IPS-20b (cell line): ENCODE results near the gene ARHGEF19.
"Not testable (repeated sequence)": the region's sequence is repeated elsewhere in the genome, so short reads cannot be mapped to it uniquely, and the experiment has no call there.

Experiments
- H3K27ac ChIP-seq: one replicate; pipeline ENCODE4 v1.5.1; 2013; ENCODE audit warnings: low read length
- H3K27me3 ChIP-seq: 2 replicates; pipeline ENCODE4 v1.6.1; 2013; ENCODE audit warnings: mild to moderate bottlenecking, low read length, inconsistent platforms; ENCODE audit not compliant: insufficient read depth
- H3K36me3 ChIP-seq: 2 replicates; pipeline ENCODE4 v1.6.1; 2013; ENCODE audit warnings: low read depth, mild to moderate bottlenecking, inconsistent platforms, low read length, moderate library complexity; ENCODE audit not compliant: insufficient read depth
- H3K4me1 ChIP-seq: 2 replicates; pipeline ENCODE4 v1.6.1; 2013; ENCODE audit warnings: mild to moderate bottlenecking, control low read depth, inconsistent platforms, low read length, moderate library complexity; ENCODE audit not compliant: insufficient read depth
- H3K4me3 ChIP-seq: 2 replicates; pipeline ENCODE4 v1.5.1; 2013; ENCODE audit warnings: mild to moderate bottlenecking, low read length, inconsistent platforms
- H3K9ac ChIP-seq: 2 replicates; pipeline ENCODE4 v1.6.1; 2013; ENCODE audit warnings: low read depth, mild to moderate bottlenecking, inconsistent platforms, low read length, moderate library complexity
- H3K9me3 ChIP-seq: 2 replicates; pipeline ENCODE4 v1.6.1; 2013; ENCODE audit warnings: mild to moderate bottlenecking, low read depth, low read length, inconsistent platforms; ENCODE audit not compliant: insufficient read depth

ARHGEF19 gene

DNA sequence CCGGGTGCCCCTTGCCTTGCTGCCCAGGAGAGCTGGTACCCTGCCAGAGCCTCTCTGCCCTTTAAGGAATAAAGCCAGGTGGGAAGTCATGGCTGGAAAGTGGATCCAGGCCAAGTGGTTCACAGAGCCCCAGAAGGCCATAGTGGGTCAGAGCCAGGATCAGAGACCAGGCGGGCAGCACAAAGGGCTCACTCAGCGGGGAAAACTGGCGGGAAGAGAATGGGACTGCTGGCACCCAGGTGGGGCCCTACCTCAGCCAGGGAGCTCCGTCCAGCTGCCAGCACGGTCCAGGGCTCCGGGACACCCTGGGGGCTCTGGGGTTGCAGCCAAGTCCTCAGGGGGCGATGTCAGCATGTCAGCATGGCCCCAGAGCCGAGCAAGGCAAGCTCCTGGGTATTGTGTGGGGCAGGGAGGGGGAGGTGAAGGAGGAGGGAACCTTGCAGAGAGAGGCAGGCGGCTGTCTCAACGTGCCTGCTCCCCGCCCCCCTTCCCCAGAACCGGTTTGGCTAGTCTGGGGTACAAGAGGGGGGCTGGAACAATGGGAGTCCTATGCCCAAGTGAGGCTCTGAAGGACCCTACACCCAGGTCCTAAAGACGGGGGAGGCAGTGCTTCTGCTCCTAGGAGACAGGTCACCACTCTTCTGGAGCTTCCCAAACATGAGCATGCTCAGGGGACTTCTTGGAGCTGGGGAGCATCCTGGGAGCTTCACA, at the start of gene ARHGEF19:
Gene ARHGEF19, minus strand, starts transcription at position 402 of the 711 bp plus-strand sequence. CDS start 3,598 bp downstream, outside the sequence.
- peaks cover 11% of the 10 kb centered on the region for H3K27me3 ChIP-seq
- no peaks in the 10 kb centered on the region for H3K36me3 ChIP-seq
- peak within 1 kb of the TSS; percentile 82 for H3K27ac ChIP-seq
- peak within 1 kb of the TSS; percentile 74 for H3K9ac ChIP-seq
- H3K9me3 ChIP-seq = no peaks in the 10 kb centered on the region
- peak within 1 kb of the TSS; percentile 65 for H3K4me3 ChIP-seq
- peaks cover 17% of the 10 kb centered on the region for H3K4me1 ChIP-seq

DNA sequence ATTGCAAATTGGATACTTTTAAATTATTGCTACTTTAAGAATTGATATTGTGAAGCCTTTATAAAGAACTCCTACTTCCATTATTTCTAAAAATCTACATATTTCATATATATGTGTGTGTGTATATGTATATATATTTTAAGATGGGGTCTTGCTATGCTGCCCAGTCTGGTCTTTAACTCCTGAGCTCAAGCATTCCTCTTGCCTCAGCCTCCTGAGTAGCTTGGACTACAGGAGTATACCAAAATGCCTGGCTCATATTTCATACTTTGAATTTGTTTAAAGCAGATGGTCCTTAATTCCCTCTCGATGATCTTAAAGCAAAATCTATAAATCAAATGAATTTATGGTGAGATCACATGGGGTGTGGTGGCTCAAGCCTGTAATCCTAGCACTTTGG, 49.6 kb upstream of the ARHGEF19 start:
- Histone ChIP-seq H3K27me3 (no peaks in the 10 kb centered on the region), H3K4me3 (no peak overlapping the region), H3K36me3 (no peaks in the 10 kb centered on the region), H3K4me1 (peaks cover 3% of the 10 kb centered on the region; the same call in 1 of the 2 replicates), H3K27ac (no peak overlapping the region), H3K9me3 (no peaks in the 10 kb centered on the region), H3K9ac (no peak overlapping the region)

DNA sequence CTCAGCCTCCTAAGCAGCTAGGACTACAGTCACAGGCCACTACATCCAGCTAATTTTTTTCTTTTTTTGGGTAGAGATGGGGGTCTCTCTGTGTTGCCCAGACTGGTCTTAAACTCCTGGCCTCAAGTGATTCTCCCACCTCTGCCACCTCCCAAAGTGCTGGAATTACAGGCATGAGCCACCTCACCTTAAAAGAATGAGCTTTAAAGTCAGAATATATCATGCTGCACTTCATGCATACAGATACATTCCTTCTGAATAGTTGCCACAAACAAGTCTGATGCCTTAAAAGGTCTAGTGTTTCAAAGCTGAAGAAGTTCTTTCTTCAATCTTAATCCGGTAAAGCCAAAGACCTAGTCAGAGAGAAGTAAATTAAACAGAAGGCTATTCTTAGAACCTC, 48.4 kb upstream of the ARHGEF19 start:
- H3K36me3 ChIP-seq = peaks cover 3% of the 10 kb centered on the region; the same call in 1 of the 2 replicates
- no peaks in the 10 kb centered on the region for H3K9me3 ChIP-seq
- no peaks in the 10 kb centered on the region for H3K27me3 ChIP-seq
- no peak overlapping the region for H3K27ac ChIP-seq
- no peaks in the 10 kb centered on the region for H3K4me1 ChIP-seq
- no peak overlapping the region for H3K9ac ChIP-seq
- H3K4me3 ChIP-seq = no peak overlapping the region

DNA sequence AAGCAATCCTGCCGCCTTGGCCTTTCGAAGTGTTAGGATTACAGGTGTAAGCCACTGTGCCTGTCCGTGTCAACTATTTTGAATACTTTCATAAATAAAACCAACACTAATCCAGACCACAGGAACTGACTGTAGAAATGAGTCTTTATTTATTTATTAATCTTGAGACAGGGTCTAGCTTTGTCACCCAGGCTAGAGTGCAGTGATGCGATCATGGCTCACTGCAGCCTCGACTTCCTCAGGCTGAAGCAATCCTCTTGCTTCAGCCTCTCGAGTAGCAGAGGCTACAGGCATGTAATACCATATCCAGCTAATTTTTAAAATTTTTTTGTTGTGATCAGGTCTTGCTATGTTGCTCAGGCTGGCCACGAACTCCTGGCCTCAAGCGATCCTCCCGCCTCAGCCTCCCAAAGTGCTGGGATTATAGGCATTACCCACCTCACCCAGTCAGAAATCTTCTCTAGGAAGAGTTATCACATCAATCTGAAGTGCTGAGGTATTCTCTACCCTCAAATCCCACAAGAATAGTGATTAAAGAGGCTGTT, 46.2 kb upstream of the ARHGEF19 start:
- peaks cover 23% of the 10 kb centered on the region for H3K36me3 ChIP-seq
- no peaks in the 10 kb centered on the region for H3K4me1 ChIP-seq
- no peak overlapping the region for H3K9ac ChIP-seq
- no peaks in the 10 kb centered on the region for H3K27me3 ChIP-seq
- no peaks in the 10 kb centered on the region for H3K9me3 ChIP-seq
- no peak overlapping the region for H3K27ac ChIP-seq
- H3K4me3 ChIP-seq = no peak overlapping the region

DNA sequence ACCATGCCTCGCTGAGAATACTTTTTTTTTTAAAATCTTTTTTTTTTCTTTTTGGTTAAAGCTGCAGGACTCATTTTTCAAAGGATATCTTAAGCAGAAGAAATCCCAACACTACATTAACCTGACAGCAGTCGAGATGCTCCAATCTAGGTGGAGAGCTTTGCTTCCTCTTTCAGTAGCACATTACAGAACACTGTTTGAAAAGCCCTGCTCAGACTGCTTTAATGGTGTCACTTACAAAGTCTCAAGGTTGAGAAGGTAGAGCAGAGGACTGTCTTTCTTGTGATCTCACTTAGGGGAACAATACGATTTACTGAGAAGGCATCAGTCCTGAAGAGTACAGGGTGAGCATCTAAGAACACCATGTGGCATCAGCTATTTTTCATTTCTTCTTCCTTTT, 45.5 kb upstream of the ARHGEF19 start:
- H3K36me3 ChIP-seq = peaks cover 30% of the 10 kb centered on the region
- H3K4me1 ChIP-seq = no peaks in the 10 kb centered on the region
- no peaks in the 10 kb centered on the region for H3K9me3 ChIP-seq
- no peak overlapping the region for H3K27ac ChIP-seq
- no peak overlapping the region for H3K9ac ChIP-seq
- no peaks in the 10 kb centered on the region for H3K27me3 ChIP-seq
- H3K4me3 ChIP-seq = no peak overlapping the region

DNA sequence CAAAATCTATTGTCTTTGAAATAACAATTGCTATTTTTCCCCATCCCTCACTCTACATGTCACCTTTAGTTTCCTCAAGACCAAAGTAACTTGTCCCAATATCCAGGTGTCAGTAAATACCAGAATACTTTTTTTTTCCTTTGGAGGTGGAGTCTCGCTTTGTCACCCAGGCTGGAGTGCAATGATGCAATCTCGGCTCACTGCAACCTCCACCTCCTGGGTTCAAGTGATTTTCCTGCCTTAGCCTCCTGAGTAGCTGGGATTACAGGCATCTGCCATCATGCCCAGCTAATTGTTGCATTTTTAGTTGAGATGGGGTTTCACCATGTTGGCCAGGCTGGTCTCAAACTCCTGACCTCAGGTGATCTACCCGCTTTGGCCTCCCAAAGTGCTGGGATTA, 45.1 kb upstream of the ARHGEF19 start:
- H3K36me3 ChIP-seq = peaks cover 35% of the 10 kb centered on the region
- H3K27ac ChIP-seq, H3K27me3 ChIP-seq, H3K9ac ChIP-seq, H3K9me3 ChIP-seq, H3K4me1 ChIP-seq, H3K4me3 ChIP-seq: not testable (repeated sequence)

DNA sequence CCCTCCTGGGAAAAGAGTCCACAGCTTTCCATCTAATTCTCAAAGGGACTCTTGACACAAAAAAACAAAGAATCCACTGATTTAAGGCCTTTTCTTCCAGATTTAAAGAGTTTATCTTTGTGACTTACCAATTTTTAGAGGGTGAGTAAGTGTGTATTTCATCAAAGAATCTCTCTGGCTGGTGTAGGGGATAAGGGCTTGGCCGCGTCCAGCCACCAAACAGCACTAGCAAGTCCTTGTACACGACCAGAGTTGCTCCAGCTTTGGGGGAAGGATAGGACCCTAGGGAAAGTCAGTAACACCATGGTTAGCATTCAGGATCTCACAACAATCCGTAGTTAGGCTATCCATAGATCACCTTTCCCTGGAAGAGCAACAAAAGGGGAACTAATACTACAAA, 44.0 kb upstream of the ARHGEF19 start:
- Histone ChIP-seq H3K9me3 (no peaks in the 10 kb centered on the region), H3K27ac (no peak overlapping the region), H3K9ac (no peak overlapping the region), H3K4me3 (no peak overlapping the region), H3K36me3 (peaks cover 45% of the 10 kb centered on the region), H3K4me1 (no peaks in the 10 kb centered on the region), H3K27me3 (no peaks in the 10 kb centered on the region)

DNA sequence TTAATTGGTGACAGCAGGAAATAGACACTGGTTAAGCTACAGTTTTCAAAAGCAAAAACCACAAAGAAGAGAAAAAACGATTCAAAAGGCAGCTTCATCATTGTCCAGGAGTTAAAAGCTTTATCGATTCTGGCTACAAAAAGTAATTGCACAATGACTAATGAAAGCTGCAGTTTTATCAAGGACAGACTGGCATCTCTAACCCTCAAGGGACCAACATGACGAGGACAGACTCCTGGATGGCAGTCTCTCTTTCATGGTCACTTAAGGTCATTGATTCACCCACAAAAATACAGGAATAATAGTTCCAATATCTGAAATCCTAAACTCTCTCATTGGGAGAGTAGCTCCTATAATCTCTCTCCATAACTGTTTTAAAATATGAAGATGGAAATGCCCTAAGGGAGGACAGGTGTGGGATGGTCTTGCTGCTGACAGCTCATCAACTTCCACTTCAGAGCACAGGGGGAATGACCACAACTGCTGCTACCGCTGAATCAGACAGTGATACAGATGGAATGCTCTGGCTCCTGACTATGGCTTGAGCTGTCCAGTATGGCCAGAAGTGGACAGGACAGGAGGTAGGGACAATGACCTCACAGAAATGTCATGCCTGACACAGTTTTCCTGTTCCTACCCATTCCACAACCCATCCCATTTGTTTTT, 41.9 kb upstream of the ARHGEF19 start:
- peaks cover 64% of the 10 kb centered on the region for H3K36me3 ChIP-seq
- no peak overlapping the region for H3K4me3 ChIP-seq
- no peaks in the 10 kb centered on the region for H3K27me3 ChIP-seq
- H3K4me1 ChIP-seq = no peaks in the 10 kb centered on the region
- no peaks in the 10 kb centered on the region for H3K9me3 ChIP-seq
- no peak overlapping the region for H3K9ac ChIP-seq
- no peak overlapping the region for H3K27ac ChIP-seq

DNA sequence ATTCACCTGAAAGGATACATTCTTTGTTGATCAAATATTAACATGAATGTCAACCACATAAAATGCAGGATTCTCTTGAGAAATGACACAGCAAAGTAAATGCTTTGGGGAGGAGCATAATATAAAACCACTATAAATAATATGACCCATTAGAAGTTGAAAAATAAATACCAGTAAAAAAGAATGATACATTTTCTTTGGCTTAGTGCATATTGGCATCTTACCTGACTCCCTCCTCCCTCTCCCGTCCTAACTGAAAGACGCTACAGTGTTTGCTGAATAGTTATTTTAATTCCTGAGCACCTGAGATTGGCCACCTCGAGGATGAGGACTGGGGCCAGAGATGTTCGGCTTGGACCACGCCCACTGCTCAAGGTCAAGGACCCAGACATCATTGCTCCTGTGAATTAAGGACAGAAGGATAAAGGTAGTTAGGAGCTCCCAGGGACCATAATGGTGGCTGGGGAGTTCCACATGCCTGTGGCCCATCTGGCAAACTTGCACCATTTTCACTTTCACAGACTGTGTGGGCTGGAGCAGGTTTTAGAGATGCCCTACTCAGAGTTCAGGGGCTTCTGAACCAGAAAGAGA, 41.0 kb upstream of the ARHGEF19 start:
- no peaks in the 10 kb centered on the region for H3K4me1 ChIP-seq
- no peaks in the 10 kb centered on the region for H3K27me3 ChIP-seq
- no peak overlapping the region for H3K9ac ChIP-seq
- H3K9me3 ChIP-seq = no peaks in the 10 kb centered on the region
- no peak overlapping the region for H3K27ac ChIP-seq
- H3K36me3 ChIP-seq = peaks cover 72% of the 10 kb centered on the region
- no peak overlapping the region for H3K4me3 ChIP-seq

DNA sequence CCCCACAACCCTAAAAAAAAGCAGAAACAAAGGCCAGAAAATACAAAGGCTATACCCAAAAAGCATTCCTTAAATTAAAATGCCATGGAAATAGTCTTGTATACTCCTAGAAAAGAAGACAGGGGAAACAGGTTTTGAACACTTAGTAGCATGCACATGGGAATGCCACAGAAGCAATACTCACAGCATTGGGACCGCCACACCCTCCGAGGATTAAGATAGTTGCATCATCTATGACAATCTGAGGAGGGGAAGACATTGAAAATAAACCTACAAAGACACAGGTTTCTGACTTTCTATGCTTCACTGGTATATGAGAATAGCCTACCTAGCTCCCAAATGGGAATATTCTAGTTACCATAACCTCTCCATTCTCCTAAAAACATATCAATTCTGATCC, 40.5 kb upstream of the ARHGEF19 start:
- H3K36me3 ChIP-seq = peaks cover 72% of the 10 kb centered on the region
- H3K4me1 ChIP-seq = no peaks in the 10 kb centered on the region

DNA sequence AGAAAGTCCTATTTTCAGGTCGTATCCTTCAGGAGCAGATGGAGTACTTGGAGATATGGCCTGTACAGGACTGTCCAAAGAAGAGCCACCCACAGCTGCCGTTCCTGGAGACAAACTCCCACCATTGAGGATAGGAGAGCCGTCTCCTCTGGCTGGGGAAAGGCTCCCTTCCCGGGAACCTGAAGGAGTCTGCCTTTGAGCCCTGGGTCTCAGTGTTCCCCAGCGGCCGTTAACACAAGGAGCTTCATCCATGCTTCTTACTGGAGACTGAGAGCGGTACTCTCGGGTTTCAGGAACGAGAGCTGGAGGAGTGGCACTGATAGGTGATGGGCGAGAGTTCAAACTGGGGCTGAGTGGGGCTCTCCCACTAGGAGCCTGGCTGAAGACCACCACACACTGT, 38.9 kb upstream of the ARHGEF19 start:
- peaks cover 79% of the 10 kb centered on the region for H3K36me3 ChIP-seq

More for the DNA sequence above, 40.5 kb upstream of the ARHGEF19 start:
- Histone ChIP-seq H3K9ac (no peak overlapping the region), H3K27ac (no peak overlapping the region), H3K9me3 (no peaks in the 10 kb centered on the region), H3K27me3 (no peaks in the 10 kb centered on the region), H3K4me3 (no peak overlapping the region)

More for the DNA sequence above, 38.9 kb upstream of the ARHGEF19 start:
- no peak overlapping the region for H3K4me3 ChIP-seq
- no peaks in the 10 kb centered on the region for H3K9me3 ChIP-seq
- no peaks in the 10 kb centered on the region for H3K4me1 ChIP-seq
- no peak overlapping the region for H3K27ac ChIP-seq
- no peaks in the 10 kb centered on the region for H3K27me3 ChIP-seq
- H3K9ac ChIP-seq = no peak overlapping the region
